Naive B cell (primary cell): Measurements from ENCODE around the gene CNOT1. TPM values are rescaled to one million over a fixed set of nuclear protein-coding genes. Genes with fewer than 3 reads are reported as not detected.

Experiments
- ATAC-seq, 2 donors: fragments of 150-1000 bp; cut with Tn5 transposase; 2 replicates each; pipeline ENCODE4 v1.10.0; 2021; ENCODE audit warnings: low read depth in 2 of 2, mild to moderate bottlenecking in 2 of 2, moderate library complexity in 2 of 2
- DNase-seq: peaks from one replicate; pipeline ENCODE4 v3.0.0; 2022
- H3K27ac Mint-ChIP-seq, 6 donors: one replicate each; pipeline ENCODE4 v1.8.0; 2020 to 2022; ENCODE audit warnings: mild to moderate bottlenecking in 6 of 6, mixed read lengths in 6 of 6, moderate library complexity in 5 of 6, inconsistent platforms in 2 of 6
- H3K27me3 Mint-ChIP-seq, 3 donors: one replicate each; pipeline ENCODE4 v1.8.0; 2021 to 2022; ENCODE audit warnings: mixed read lengths in 3 of 3, mild to moderate bottlenecking in 1 of 3
- H3K36me3 Mint-ChIP-seq, 2 donors: one replicate each; pipeline ENCODE4 v1.8.0; 2020 to 2022; ENCODE audit warnings: mixed read lengths in 2 of 2, inconsistent platforms in 1 of 2, mild to moderate bottlenecking in 1 of 2
- H3K4me1 Mint-ChIP-seq, 3 donors: one replicate each; pipeline ENCODE4 v1.8.0; 2020 to 2022; ENCODE audit warnings: mixed read lengths in 3 of 3, inconsistent platforms in 1 of 3, mild to moderate bottlenecking in 1 of 3, moderate library complexity in 1 of 3
- H3K4me3 Mint-ChIP-seq, 8 donors: one replicate each; pipeline ENCODE4 v1.8.0; 2020 to 2022; ENCODE audit warnings: mild to moderate bottlenecking in 8 of 8, mixed read lengths in 8 of 8, moderate library complexity in 8 of 8, inconsistent platforms in 2 of 8
- H3K9me3 Mint-ChIP-seq, 7 donors: one replicate each; pipeline ENCODE4 v1.8.0; 2020 to 2022; ENCODE audit warnings: mixed read lengths in 7 of 7, mild to moderate bottlenecking in 5 of 7, inconsistent platforms in 2 of 7, moderate library complexity in 1 of 7
- polyA plus RNA-seq, 6 donors: library from polyadenylated mRNA; unstranded; fragments of 300-500 nt; fragmentation: Illumina TruSeq; gene quantifications; one replicate each; pipeline ENCODE4 v1.2.3, GENCODE V29; 2021; ENCODE audit warnings: low read depth in 6 of 6

CNOT1 gene
- polyA plus RNA-seq, 6 donors from 2014 or later = 79.4 to 161 (median 108) TPM

GRCh38 chr16:58485184-58485887 is 144.3 kb downstream of the CNOT1 start:
- ATAC-seq (no peak), DNase-seq (no peak)
- peaks cover 6 to 16% (median 8%) of the 10 kb centered on the region in 3 donors for H3K27me3 Mint-ChIP-seq
- H3K9me3 Mint-ChIP-seq = no peaks in the 10 kb centered on the region
- no peak overlapping the region for H3K4me3 Mint-ChIP-seq
- H3K4me1 Mint-ChIP-seq = no peaks in the 10 kb centered on the region
- H3K27ac Mint-ChIP-seq = no peak overlapping the region
- H3K36me3 Mint-ChIP-seq = no peaks in the 10 kb centered on the region

GRCh38 chr16:58481931-58482330 is 147.7 kb downstream of the CNOT1 start:
- Mint-ChIP-seq H3K9me3 (no peaks in the 10 kb centered on the region), H3K4me3 (no peak overlapping the region), H3K27me3 (peaks cover 9 to 13% (median 11%) of the 10 kb centered on the region in 3 donors), H3K27ac (no peak overlapping the region), H3K4me1 (no peaks in the 10 kb centered on the region), H3K36me3 (no peaks in the 10 kb centered on the region)
- no peak for ATAC-seq
- no peak for DNase-seq

- Mint-ChIP-seq H3K27ac (no peak overlapping the region), H3K4me3 (no peak overlapping the region), H3K36me3 (no peaks in the 10 kb centered on the region), H3K4me1 (no peaks in the 10 kb centered on the region), H3K27me3 (peaks cover 7 to 11% (median 9%) of the 10 kb centered on the region in 3 donors), H3K9me3 (no peaks in the 10 kb centered on the region)
- no peak for ATAC-seq
- no peak for DNase-seq
Observed at GRCh38 chr16:58481226-58481869, 148.3 kb downstream of the CNOT1 start.

GRCh38 chr16:58478427-58478826 is 151.2 kb downstream of the CNOT1 start:
- Mint-ChIP-seq H3K36me3 (no peaks in the 10 kb centered on the region), H3K27ac (no peak overlapping the region), H3K4me1 (peaks cover 0 to 5% (median 3%) of the 10 kb centered on the region in 3 donors)

GRCh38 chr16:58476791-58477190 is 152.8 kb downstream of the CNOT1 start:
- Mint-ChIP-seq H3K27ac (peak overlapping the region in 1 of 6 donors; percentile 37), H3K9me3 (no peaks in the 10 kb centered on the region), H3K4me3 (no peak overlapping the region), H3K36me3 (no peaks in the 10 kb centered on the region), H3K4me1 (peaks cover 0 to 5% (median 3%) of the 10 kb centered on the region in 3 donors), H3K27me3 (peaks cover 12 to 27% (median 24%) of the 10 kb centered on the region in 3 donors)
- no peak for ATAC-seq
- no peak for DNase-seq

More at GRCh38 chr16:58478427-58478826, 151.2 kb downstream of the CNOT1 start:
- H3K27me3 Mint-ChIP-seq = peaks cover 12 to 21% (median 17%) of the 10 kb centered on the region in 3 donors
- DNase-seq = no peak
- H3K9me3 Mint-ChIP-seq = no peaks in the 10 kb centered on the region
- H3K4me3 Mint-ChIP-seq = no peak overlapping the region
- no peak for ATAC-seq

GRCh38 chr16:58475091-58475619 is 154.5 kb downstream of the CNOT1 start:
- H3K9me3 Mint-ChIP-seq = no peaks in the 10 kb centered on the region

GRCh38 chr16:58474296-58474695 is 155.3 kb downstream of the CNOT1 start:
- peaks cover 22 to 43% (median 32%) of the 10 kb centered on the region in 3 donors for H3K27me3 Mint-ChIP-seq
- no peak for ATAC-seq
- no peaks in the 10 kb centered on the region for H3K9me3 Mint-ChIP-seq
- peak overlapping the region in 1 of 6 donors; percentile 16 for H3K27ac Mint-ChIP-seq
- H3K4me3 Mint-ChIP-seq = peak overlapping the region in 1 of 8 donors; percentile 26
- no peaks in the 10 kb centered on the region for H3K36me3 Mint-ChIP-seq
- peaks cover 3 to 7% (median 5%) of the 10 kb centered on the region in 3 donors for H3K4me1 Mint-ChIP-seq
- DNase-seq = no peak

More at GRCh38 chr16:58475091-58475619, 154.5 kb downstream of the CNOT1 start:
- no peaks in the 10 kb centered on the region for H3K36me3 Mint-ChIP-seq
- DNase-seq (no peak), ATAC-seq (no peak)
- H3K4me3 Mint-ChIP-seq = no peak overlapping the region
- no peak overlapping the region for H3K27ac Mint-ChIP-seq
- peaks cover 17 to 44% (median 29%) of the 10 kb centered on the region in 3 donors for H3K27me3 Mint-ChIP-seq
- H3K4me1 Mint-ChIP-seq = peaks cover 3 to 7% (median 5%) of the 10 kb centered on the region in 3 donors

- no peaks in the 10 kb centered on the region for H3K9me3 Mint-ChIP-seq
- peak overlapping the region in 1 of 6 donors; percentile 49 for H3K27ac Mint-ChIP-seq
- DNase-seq = no peak
- peaks cover 3 to 7% (median 5%) of the 10 kb centered on the region in 3 donors for H3K4me1 Mint-ChIP-seq
- H3K27me3 Mint-ChIP-seq = peaks cover 33 to 57% (median 46%) of the 10 kb centered on the region in 3 donors
- H3K4me3 Mint-ChIP-seq = no peak overlapping the region
- H3K36me3 Mint-ChIP-seq = no peaks in the 10 kb centered on the region
- no peak for ATAC-seq
Observed at GRCh38 chr16:58472827-58473226, 156.8 kb downstream of the CNOT1 start.

GRCh38 chr16:58472266-58472665 is 157.4 kb downstream of the CNOT1 start:
- Mint-ChIP-seq H3K27me3 (peaks cover 36 to 63% (median 52%) of the 10 kb centered on the region in 3 donors), H3K4me1 (peaks cover 3 to 7% (median 5%) of the 10 kb centered on the region in 3 donors)

GRCh38 chr16:58471209-58471975 is 158.2 kb downstream of the CNOT1 start:
- Mint-ChIP-seq H3K27me3 (peaks cover 44 to 70% (median 60%) of the 10 kb centered on the region in 3 donors), H3K36me3 (no peaks in the 10 kb centered on the region), H3K4me3 (no peak overlapping the region), H3K27ac (no peak overlapping the region), H3K9me3 (no peaks in the 10 kb centered on the region), H3K4me1 (peaks cover 3 to 7% (median 5%) of the 10 kb centered on the region in 3 donors)
- ATAC-seq (no peak), DNase-seq (no peak)

More at GRCh38 chr16:58472266-58472665, 157.4 kb downstream of the CNOT1 start:
- ATAC-seq (no peak), DNase-seq (no peak)
- no peak overlapping the region for H3K4me3 Mint-ChIP-seq
- H3K36me3 Mint-ChIP-seq = no peaks in the 10 kb centered on the region
- no peaks in the 10 kb centered on the region for H3K9me3 Mint-ChIP-seq
- H3K27ac Mint-ChIP-seq = no peak overlapping the region
